SH-SY5Y (cell line): ENCODE data around the gene RHOBTB1.

Experiments
- GATA2 ChIP-seq: IDR thresholded peaks from 2 replicates; pipeline ENCODE4 v1.6.1; 2011; ENCODE audit warnings: mild to moderate bottlenecking, low read depth, low read length
- GATA3 ChIP-seq: IDR thresholded peaks from 2 replicates; pipeline ENCODE4 v1.6.1; 2011; ENCODE audit warnings: low read depth, mild to moderate bottlenecking, low read length, moderate library complexity

- TF ChIP-seq GATA2 (no peak), GATA3 (no peak)
These were observed 122.3 kb downstream of the RHOBTB1 start for GRCh38 chr10:60821656-60822055.
